ENCODE measurements around the gene RASGRP4. TPM values are rescaled to one million over a fixed set of nuclear protein-coding genes. Genes with fewer than 3 reads are reported as not detected.

The RASGRP4 gene
- total RNA-seq, 1 experiment from 2014 or later: not detected

DNA sequence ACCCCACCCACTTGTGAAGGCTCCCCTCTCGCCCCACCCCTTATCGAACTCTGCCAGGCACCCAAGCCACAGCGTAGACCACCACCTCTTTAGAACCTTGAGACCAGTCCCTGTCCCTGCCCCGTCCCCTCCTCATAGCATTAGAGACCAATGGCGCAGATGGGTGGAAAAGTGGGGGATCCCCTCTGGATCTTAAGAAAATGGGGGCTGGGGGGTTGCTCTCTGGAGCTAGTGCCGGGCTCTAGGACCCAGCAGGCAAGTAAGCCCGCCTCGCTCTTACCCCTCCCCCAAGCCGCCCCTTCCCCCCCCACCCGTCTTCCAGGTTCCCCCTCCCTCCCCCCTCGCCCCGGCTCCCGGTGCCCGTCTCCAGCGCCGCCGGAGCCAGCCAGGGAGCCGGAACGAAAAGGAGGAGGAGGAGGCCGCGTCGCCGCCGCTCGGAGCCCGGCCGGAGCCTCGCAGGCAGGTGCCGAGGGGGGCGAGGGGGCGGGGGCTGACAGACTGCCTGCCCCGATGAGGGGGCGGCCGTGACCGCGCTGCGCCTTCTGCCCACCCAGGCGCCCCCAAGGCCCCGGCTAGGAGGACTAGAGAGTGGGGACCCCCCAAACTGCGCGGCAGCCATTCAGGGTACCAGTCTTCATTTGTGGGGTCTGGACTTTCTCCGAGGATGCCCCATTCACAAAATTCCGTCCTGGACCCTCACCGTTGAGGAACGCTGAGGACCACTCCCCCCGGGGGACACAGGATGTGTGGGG lies 37.5 kb downstream of the RASGRP4 start, which contains the start of gene SPRED3:
Gene SPRED3 (plus strand): TSS at position 349 of the 752 bp plus-strand sequence. CDS start 1,606 bp downstream, outside the sequence.
- H3K9ac ChIP-seq (ENCODE audit: low read length): peak within 1 kb of the TSS; percentile 58
- H3K4me2 ChIP-seq (ENCODE audit: low read length): peak within 1 kb of the TSS; percentile 93
- no peaks in the 10 kb centered on the region for H3K9me3 ChIP-seq (ENCODE audit: control insufficient read depth in 1 of 2, insufficient read depth in 1 of 2, low read depth in 1 of 2, low read length in 2 of 2)
- CTCF ChIA-PET: interaction anchor here (0.7 to 4.0 kb wide), 7 partner anchors 14 to 542 kb away, joined by 3 to 49 read pairs (median 5); partner anchors contain the start of genes CATSPERG, FAM98C, MRPS12 and PSMD8
- POLR2A ChIA-PET: interaction anchor here (0.6 to 2.3 kb wide), 7 partner anchors 11 to 1797 kb away, joined by 3 to 44 read pairs (median 6); partner anchors contain the start of genes CATSPERG, FAM98C, PSMD8 and SPINT2
- RAD21 ChIA-PET (ENCODE audit: low non-redundant PET in 1 of 2, low total read pairs in 2 of 2, uncharacterized antibody in 2 of 2, unreplicated experiment in 2 of 2): interaction anchor here (0.9 to 3.2 kb wide), 5 partner anchors 14 to 145 kb away, joined by 3 to 11 read pairs (median 5); partner anchors contain the start of genes FAM98C (in 2 of the 2), PSMD8 (in 1 of the 2) and SPINT2 (in 1 of the 2)
- peak; percentile 17 for TF ChIP-seq YY1 (IDR thresholded peaks at IDR 0.05; ENCODE audit: extremely low read depth, insufficient replicate concordance, low read depth, low read length)
- TF ChIP-seq EZH2phosphoT487 (IDR thresholded peaks at IDR 0.05; ENCODE audit: borderline replicate concordance): no peak
- no peaks in the 10 kb centered on the region for H3K27me3 ChIP-seq (ENCODE audit: insufficient read depth, low read length)
- peaks cover 3 to 5% of the 10 kb centered on the region in 2 experiments; a peak in 1 of 4 replicates for H3K36me3 ChIP-seq (ENCODE audit: control insufficient read depth in 1 of 2, insufficient read depth in 2 of 2, low read length in 2 of 2)
- H4K20me1 ChIP-seq (ENCODE audit: insufficient read depth): no peaks in the 10 kb centered on the region
- H3K4me3 ChIP-seq (replicated peaks in 1 of 2; ENCODE audit: low read depth in 1 of 2, low read length in 2 of 2): peak within 1 kb of the TSS; percentile 64 to 68
- no TSS peak for BruUV-seq (replicated peaks)
- H2AFZ ChIP-seq (ENCODE audit: low read depth, low read length, poor library complexity, severe bottlenecking): no peak within 1 kb of the TSS
- no peak for DNase-seq (ENCODE audit: low read depth, low spot score)
- intact Hi-C loops (cut with micrococcal nuclease): no loop called here
- H3K27ac ChIP-seq (ENCODE audit: low read depth, low read length): peak within 1 kb of the TSS; percentile 63
- H3K79me2 ChIP-seq (ENCODE audit: insufficient read depth, low read length): peaks cover 5% of the 10 kb centered on the region; the same call in 1 of the 2 replicates
- no peaks in the 10 kb centered on the region for H3K9me2 ChIP-seq (ENCODE audit: insufficient read depth)
- peak; percentile 27 for ATAC-seq
- H3K4me1 ChIP-seq (ENCODE audit: control insufficient read depth in 1 of 2, insufficient read depth in 2 of 2, low read length in 2 of 2): peaks cover 11 to 52% of the 10 kb centered on the region in 2 experiments

DNA sequence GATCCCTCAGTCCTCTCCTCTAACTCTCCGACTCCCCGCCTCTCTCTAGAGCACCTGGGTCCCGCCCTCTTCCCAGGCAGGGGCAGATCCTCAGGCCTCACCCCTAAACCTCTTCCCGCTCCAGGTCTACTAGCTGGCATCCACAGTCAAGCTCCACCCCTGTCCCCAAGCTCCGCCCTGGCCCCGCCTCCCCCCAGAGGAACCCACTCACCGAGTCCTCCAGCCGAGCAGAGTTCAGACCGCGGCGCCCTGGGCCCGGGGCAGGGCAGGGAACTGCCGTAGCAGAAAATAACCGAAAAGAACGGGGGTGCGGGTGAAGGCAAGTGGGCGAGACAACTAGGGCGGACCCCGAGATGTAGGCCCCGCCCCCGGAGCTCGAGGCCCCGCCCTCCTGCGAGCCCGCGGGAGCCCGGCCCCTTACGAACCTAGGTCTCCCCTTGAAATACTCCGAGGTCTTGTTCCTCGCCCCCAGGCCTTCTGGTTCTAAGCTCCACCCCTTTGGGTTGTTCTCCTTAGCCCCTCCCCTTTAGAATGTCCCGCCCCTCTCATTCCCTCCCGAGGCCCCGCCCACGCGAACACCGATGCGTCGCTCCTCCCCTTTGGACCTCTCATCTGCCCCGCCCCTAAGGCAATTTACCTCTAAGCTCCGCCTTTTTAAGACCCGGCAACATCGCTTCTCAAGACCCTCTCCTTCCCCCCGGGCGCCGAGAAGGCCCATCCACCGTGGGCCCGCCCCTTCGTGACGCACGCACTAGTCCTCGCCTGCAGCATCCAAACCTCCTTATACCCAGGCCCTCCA lies 38.3 kb downstream of the RASGRP4 start, which contains the start of gene GGN:
Gene GGN (minus strand): TSS at position 485 of the 799 bp plus-strand sequence. CDS start 773 bp downstream, outside the sequence.
- peak within 1 kb of the TSS; percentile 64 to 68 for H3K4me3 ChIP-seq (replicated peaks in 1 of 2; ENCODE audit: low read depth in 1 of 2, low read length in 2 of 2)
- CTCF ChIA-PET: interaction anchor here (0.7 to 4.0 kb wide), 8 partner anchors 13 to 543 kb away, joined by 3 to 49 read pairs (median 5); partner anchors contain the start of genes CATSPERG, FAM98C, MRPS12 and PSMD8
- no peaks in the 10 kb centered on the region for H3K9me2 ChIP-seq (ENCODE audit: insufficient read depth)
- no peak for TF ChIP-seq EZH2 (IDR thresholded peaks at IDR 0.05)
- TF ChIP-seq, protein P1, sequence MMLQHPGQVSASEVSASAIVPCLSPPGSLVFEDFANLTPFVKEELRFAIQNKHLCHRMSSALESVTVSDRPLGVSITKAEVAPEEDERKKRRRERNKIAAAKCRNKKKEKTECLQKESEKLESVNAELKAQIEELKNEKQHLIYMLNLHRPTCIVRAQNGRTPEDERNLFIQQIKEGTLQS (IDR thresholded peaks at IDR 0.05): no peak
- no peak for TF ChIP-seq CBX3 (IDR thresholded peaks at IDR 0.05; ENCODE audit: low read depth)
- no peak for TF ChIP-seq YY1 (IDR thresholded peaks at IDR 0.05; ENCODE audit: extremely low read depth, insufficient replicate concordance, low read depth, low read length)
- TF ChIP-seq, protein P2, sequence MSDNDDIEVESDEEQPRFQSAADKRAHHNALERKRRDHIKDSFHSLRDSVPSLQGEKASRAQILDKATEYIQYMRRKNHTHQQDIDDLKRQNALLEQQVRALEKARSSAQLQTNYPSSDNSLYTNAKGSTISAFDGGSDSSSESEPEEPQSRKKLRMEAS (IDR thresholded peaks at IDR 0.05): no peak
- TF ChIP-seq, protein P3, sequence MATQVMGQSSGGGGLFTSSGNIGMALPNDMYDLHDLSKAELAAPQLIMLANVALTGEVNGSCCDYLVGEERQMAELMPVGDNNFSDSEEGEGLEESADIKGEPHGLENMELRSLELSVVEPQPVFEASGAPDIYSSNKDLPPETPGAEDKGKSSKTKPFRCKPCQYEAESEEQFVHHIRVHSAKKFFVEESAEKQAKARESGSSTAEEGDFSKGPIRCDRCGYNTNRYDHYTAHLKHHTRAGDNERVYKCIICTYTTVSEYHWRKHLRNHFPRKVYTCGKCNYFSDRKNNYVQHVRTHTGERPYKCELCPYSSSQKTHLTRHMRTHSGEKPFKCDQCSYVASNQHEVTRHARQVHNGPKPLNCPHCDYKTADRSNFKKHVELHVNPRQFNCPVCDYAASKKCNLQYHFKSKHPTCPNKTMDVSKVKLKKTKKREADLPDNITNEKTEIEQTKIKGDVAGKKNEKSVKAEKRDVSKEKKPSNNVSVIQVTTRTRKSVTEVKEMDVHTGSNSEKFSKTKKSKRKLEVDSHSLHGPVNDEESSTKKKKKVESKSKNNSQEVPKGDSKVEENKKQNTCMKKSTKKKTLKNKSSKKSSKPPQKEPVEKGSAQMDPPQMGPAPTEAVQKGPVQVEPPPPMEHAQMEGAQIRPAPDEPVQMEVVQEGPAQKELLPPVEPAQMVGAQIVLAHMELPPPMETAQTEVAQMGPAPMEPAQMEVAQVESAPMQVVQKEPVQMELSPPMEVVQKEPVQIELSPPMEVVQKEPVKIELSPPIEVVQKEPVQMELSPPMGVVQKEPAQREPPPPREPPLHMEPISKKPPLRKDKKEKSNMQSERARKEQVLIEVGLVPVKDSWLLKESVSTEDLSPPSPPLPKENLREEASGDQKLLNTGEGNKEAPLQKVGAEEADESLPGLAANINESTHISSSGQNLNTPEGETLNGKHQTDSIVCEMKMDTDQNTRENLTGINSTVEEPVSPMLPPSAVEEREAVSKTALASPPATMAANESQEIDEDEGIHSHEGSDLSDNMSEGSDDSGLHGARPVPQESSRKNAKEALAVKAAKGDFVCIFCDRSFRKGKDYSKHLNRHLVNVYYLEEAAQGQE (IDR thresholded peaks at IDR 0.05; ENCODE audit: low read depth): no peak
- no peak for TF ChIP-seq ELF1 (IDR thresholded peaks at IDR 0.05; ENCODE audit: borderline replicate concordance, low read depth)
- TF ChIP-seq RAD21 (IDR thresholded peaks at IDR 0.05; ENCODE audit: low read depth): no peak
- no peak for TF ChIP-seq TCF7L2 (IDR thresholded peaks at IDR 0.05; ENCODE audit: borderline replicate concordance, extremely low read depth, insufficient read depth, insufficient read length)

More for the DNA sequence above, 38.3 kb downstream of the RASGRP4 start, which contains the start of gene GGN:
- BruUV-seq (replicated peaks): no TSS peak
- intact Hi-C loops (cut with micrococcal nuclease): no loop called here
- H3K9ac ChIP-seq (ENCODE audit: low read length): peak within 1 kb of the TSS; percentile 58
- peak within 1 kb of the TSS; percentile 93 for H3K4me2 ChIP-seq (ENCODE audit: low read length)
- no peaks in the 10 kb centered on the region for H4K20me1 ChIP-seq (ENCODE audit: insufficient read depth)
- H3K9me3 ChIP-seq (ENCODE audit: control insufficient read depth in 1 of 2, insufficient read depth in 1 of 2, low read depth in 1 of 2, low read length in 2 of 2): no peaks in the 10 kb centered on the region
- peaks cover 10% of the 10 kb centered on the region in 2 experiments; a peak in 2 of 4 replicates for H3K36me3 ChIP-seq (ENCODE audit: control insufficient read depth in 1 of 2, insufficient read depth in 2 of 2, low read length in 2 of 2)
- H3K27ac ChIP-seq (ENCODE audit: low read depth, low read length): peak within 1 kb of the TSS; percentile 63
- H3K4me1 ChIP-seq (ENCODE audit: control insufficient read depth in 1 of 2, insufficient read depth in 2 of 2, low read length in 2 of 2): peaks cover 11 to 47% of the 10 kb centered on the region in 2 experiments
- DNase-seq (ENCODE audit: low read depth, low spot score) (peak; percentile 88), ATAC-seq (peak; percentile 82)
- no peaks in the 10 kb centered on the region for H3K27me3 ChIP-seq (ENCODE audit: insufficient read depth, low read length)
- RAD21 ChIA-PET (ENCODE audit: low non-redundant PET in 1 of 2, low total read pairs in 2 of 2, uncharacterized antibody in 2 of 2, unreplicated experiment in 2 of 2): interaction anchor here (0.7 to 3.2 kb wide), 7 partner anchors 13 to 690 kb away, joined by 3 to 11 read pairs (median 4); partner anchors contain the start of genes FAM98C (in 2 of the 2), PSMD8 (in 2 of the 2) and SPINT2 (in 1 of the 2)
- POLR2A ChIA-PET: interaction anchor here (0.5 to 2.3 kb wide), 12 partner anchors 12 to 1798 kb away, joined by 3 to 44 read pairs (median 5); partner anchors contain the start of genes C19orf33, CATSPERG, ECH1 and FAM98C
- peaks cover 5% of the 10 kb centered on the region; the same call in 1 of the 2 replicates for H3K79me2 ChIP-seq (ENCODE audit: insufficient read depth, low read length)
- no peak within 1 kb of the TSS for H2AFZ ChIP-seq (ENCODE audit: low read depth, low read length, poor library complexity, severe bottlenecking)

All from HCT116 (cell line).